WTC11 (cell line): ENCODE results near the gene ZDHHC22. TPM values are rescaled to one million over a fixed set of nuclear protein-coding genes. Genes with fewer than 3 reads are reported as not detected.

Source experiments
- ATAC-seq: fragments of 200-7000 bp; cut with Tn5 transposase; 2 replicates; pipeline ENCODE4 v1.10.0; 2021; ENCODE audit warnings: mild to moderate bottlenecking, moderate library complexity
- CTCF ChIA-PET: fragments of 300-600 bp; sonication (Branson Sonifier 250); formaldehyde crosslinking; loops from one replicate; lab custom pipeline; 2021; ENCODE audit warnings: antibody characterized with exemption; lab: Charles Lee
- POLR2A ChIA-PET: fragments of 350-600 bp; sonication (Branson Sonifier 250); formaldehyde crosslinking; loops from one replicate; lab custom pipeline; 2021; ENCODE audit warnings: antibody characterized with exemption; lab: Charles Lee
- DNase-seq: peaks from one replicate; pipeline ENCODE4 v3.0.0; 2021; ENCODE audit warnings: low spot score
- H3K27ac Mint-ChIP-seq: 2 replicates; pipeline ENCODE4 v1.8.0; 2021; ENCODE audit warnings: mixed read lengths
- H3K27me3 Mint-ChIP-seq: 2 replicates; pipeline ENCODE4 v1.8.0; 2021; ENCODE audit warnings: low read depth, mild to moderate bottlenecking, moderate library complexity, mixed read lengths
- H3K36me3 Mint-ChIP-seq: 2 replicates; pipeline ENCODE4 v1.8.0; 2021; ENCODE audit warnings: mixed read lengths
- H3K4me1 Mint-ChIP-seq: 2 replicates; pipeline ENCODE4 v1.8.0; 2022; ENCODE audit warnings: mixed read lengths
- H3K4me3 Mint-ChIP-seq: 2 replicates; pipeline ENCODE4 v1.8.0; 2021; ENCODE audit warnings: mild to moderate bottlenecking, moderate library complexity, mixed read lengths
- H3K9me3 Mint-ChIP-seq: 2 replicates; pipeline ENCODE4 v1.8.0; 2021; ENCODE audit warnings: mixed read lengths
- CBFB ChIP-seq: sonication (generic); formaldehyde crosslinking; IDR thresholded peaks from 2 replicates; pipeline ENCODE4 v1.8.1; 2022; ENCODE audit warnings: mild to moderate bottlenecking, low read depth, missing genetic modification reagents
- CREM ChIP-seq: sonication (generic); formaldehyde crosslinking; IDR thresholded peaks from 2 replicates; pipeline ENCODE4 v1.8.1; 2022; ENCODE audit warnings: mild to moderate bottlenecking, missing genetic modification reagents, moderate library complexity
- ELF4 ChIP-seq: sonication (generic); formaldehyde crosslinking; IDR thresholded peaks from 2 replicates; pipeline ENCODE4 v1.8.1; 2022; ENCODE audit warnings: low read depth, mild to moderate bottlenecking, moderate library complexity, missing genetic modification reagents
- FOXJ3 ChIP-seq: sonication (generic); formaldehyde crosslinking; IDR thresholded peaks from 2 replicates; pipeline ENCODE4 v1.9.0; 2021; ENCODE audit warnings: missing genetic modification reagents, mild to moderate bottlenecking, borderline replicate concordance
- FOXK1 ChIP-seq: sonication (generic); formaldehyde crosslinking; IDR thresholded peaks from 2 replicates; pipeline ENCODE4 v1.8.0; 2022; ENCODE audit warnings: mild to moderate bottlenecking, moderate library complexity, missing genetic modification reagents
- GRHL2 ChIP-seq: fragments of 250-450 bp; sonication (Bioruptor Pico); IDR thresholded peaks from 2 replicates; pipeline ENCODE4 v1.8.0; 2022; ENCODE audit warnings: mild to moderate bottlenecking, moderate library complexity; ENCODE audit not compliant: insufficient replicate concordance, severe bottlenecking
- HMGA2 ChIP-seq: fragments of 250-450 bp; sonication (Bioruptor Pico); IDR thresholded peaks from 2 replicates; pipeline ENCODE4 v1.4.0; 2021; ENCODE audit warnings: mild to moderate bottlenecking, moderate library complexity
- MYBL2 ChIP-seq: sonication (generic); formaldehyde crosslinking; IDR thresholded peaks from 2 replicates; pipeline ENCODE4 v1.8.1; 2023; ENCODE audit warnings: mild to moderate bottlenecking, moderate library complexity, missing genetic modification reagents
- NR1H2 ChIP-seq: sonication (generic); formaldehyde crosslinking; IDR thresholded peaks from 2 replicates; pipeline ENCODE4 v1.9.0; 2021; ENCODE audit warnings: mild to moderate bottlenecking, moderate library complexity, missing genetic modification reagents
- SOX15 ChIP-seq: fragments of 250-450 bp; sonication (Bioruptor Pico); IDR thresholded peaks from 2 replicates; pipeline ENCODE4 v1.9.0; 2021; ENCODE audit warnings: mild to moderate bottlenecking
- SP1 ChIP-seq: sonication (generic); formaldehyde crosslinking; conservative IDR thresholded peaks from 2 replicates; pipeline ENCODE4 v1.8.1; 2022; ENCODE audit warnings: missing genetic modification reagents
- ZNF232 ChIP-seq: sonication (generic); formaldehyde crosslinking; IDR thresholded peaks from 2 replicates; pipeline ENCODE4 v1.8.0; 2022; ENCODE audit warnings: mild to moderate bottlenecking, missing genetic modification reagents
- ZNF396 ChIP-seq: fragments of 250-450 bp; sonication (Bioruptor Pico); IDR thresholded peaks from 2 replicates; pipeline ENCODE4 v1.8.0; 2021; ENCODE audit warnings: mild to moderate bottlenecking, moderate library complexity, borderline replicate concordance
- ZNF416 ChIP-seq: fragments of 250-450 bp; sonication (Bioruptor Pico); IDR thresholded peaks from 2 replicates; pipeline ENCODE4 v1.9.0; 2021; ENCODE audit warnings: mild to moderate bottlenecking, inconsistent platforms
- ZNF423 ChIP-seq: fragments of 250-450 bp; sonication (Bioruptor Pico); IDR thresholded peaks from 2 replicates; pipeline ENCODE4 v2.1.2; 2022; ENCODE audit warnings: mild to moderate bottlenecking, moderate library complexity
- total RNA-seq: library from RNA; stranded (reverse); gene quantifications from 3 replicates; pipeline ENCODE4 v1.2.3, GENCODE V29; 2021
- TF ChIP-seq, protein P1 (sequence below): sonication (generic); formaldehyde crosslinking; IDR thresholded peaks from 2 replicates; pipeline ENCODE4 v1.8.0; 2022; ENCODE audit warnings: missing genetic modification reagents
- TF ChIP-seq, protein P2 (sequence below): sonication (generic); formaldehyde crosslinking; IDR thresholded peaks from 2 replicates; pipeline ENCODE4 v1.8.1; 2023; ENCODE audit warnings: mild to moderate bottlenecking, missing genetic modification reagents, moderate library complexity
- TF ChIP-seq, protein P3 (sequence below): sonication (generic); formaldehyde crosslinking; IDR thresholded peaks from 2 replicates; pipeline ENCODE4 v1.8.1; 2023; ENCODE audit warnings: mild to moderate bottlenecking, moderate library complexity, missing genetic modification reagents
- TF ChIP-seq, protein P4 (sequence below): sonication (generic); formaldehyde crosslinking; IDR thresholded peaks from 2 replicates; pipeline ENCODE4 v1.8.1; 2022; ENCODE audit warnings: mild to moderate bottlenecking, moderate library complexity, missing genetic modification reagents
- TF ChIP-seq, protein P5 (sequence below): fragments of 250-450 bp; sonication (Bioruptor Pico); IDR thresholded peaks from 2 replicates; pipeline ENCODE4 v1.9.0; 2021; ENCODE audit warnings: mild to moderate bottlenecking, borderline replicate concordance

The ZDHHC22 gene
- total RNA-seq, 1 experiment from 2014 or later = 47.7 TPM

DNA sequence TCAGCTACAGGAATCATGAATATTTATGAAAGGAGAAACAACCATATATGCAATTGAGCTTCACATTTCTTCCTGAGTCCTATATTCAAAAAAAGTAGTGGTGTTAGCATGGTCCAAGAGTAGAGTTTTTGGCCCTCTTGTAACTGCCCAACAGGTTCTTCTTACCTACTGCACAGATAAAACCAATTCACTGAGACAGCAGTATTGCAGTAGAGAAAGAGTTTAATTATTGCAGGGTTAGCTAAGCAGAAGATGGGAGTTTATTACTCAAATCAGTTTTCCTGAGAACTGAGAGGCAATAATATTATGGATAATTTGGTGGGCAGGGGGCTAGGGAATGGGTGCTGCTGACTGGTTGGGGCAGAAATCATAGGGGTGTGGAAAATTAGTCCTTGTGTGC lies 50.1 kb downstream of the ZDHHC22 start:
- ChIA-PET POLR2A (interaction anchor here (0.6 to 1.2 kb wide), 2 partner anchors 214 to 216 kb away, joined by 3 read pairs; no protein-coding TSS in a partner anchor), CTCF (interaction anchor here (0.5 to 1.1 kb wide), 3 partner anchors 17 to 216 kb away, joined by 3 to 5 read pairs (median 5); no protein-coding TSS in a partner anchor)
- Mint-ChIP-seq H3K9me3 (peaks cover 20% of the 10 kb centered on the region), H3K36me3 (peaks cover 17% of the 10 kb centered on the region), H3K4me3 (no peak overlapping the region), H3K4me1 (peaks cover 41% of the 10 kb centered on the region), H3K27ac (no peak overlapping the region), H3K27me3 (no peaks in the 10 kb centered on the region; the same call in 1 of the 2 replicates)
- TF ChIP-seq GRHL2 (CRISPR knock-in tag) = no peak
- TF ChIP-seq NR1H2 (CRISPR knock-in tag) = no peak
- TF ChIP-seq MYBL2 (CRISPR knock-in tag) = no peak
- TF ChIP-seq, protein P1, sequence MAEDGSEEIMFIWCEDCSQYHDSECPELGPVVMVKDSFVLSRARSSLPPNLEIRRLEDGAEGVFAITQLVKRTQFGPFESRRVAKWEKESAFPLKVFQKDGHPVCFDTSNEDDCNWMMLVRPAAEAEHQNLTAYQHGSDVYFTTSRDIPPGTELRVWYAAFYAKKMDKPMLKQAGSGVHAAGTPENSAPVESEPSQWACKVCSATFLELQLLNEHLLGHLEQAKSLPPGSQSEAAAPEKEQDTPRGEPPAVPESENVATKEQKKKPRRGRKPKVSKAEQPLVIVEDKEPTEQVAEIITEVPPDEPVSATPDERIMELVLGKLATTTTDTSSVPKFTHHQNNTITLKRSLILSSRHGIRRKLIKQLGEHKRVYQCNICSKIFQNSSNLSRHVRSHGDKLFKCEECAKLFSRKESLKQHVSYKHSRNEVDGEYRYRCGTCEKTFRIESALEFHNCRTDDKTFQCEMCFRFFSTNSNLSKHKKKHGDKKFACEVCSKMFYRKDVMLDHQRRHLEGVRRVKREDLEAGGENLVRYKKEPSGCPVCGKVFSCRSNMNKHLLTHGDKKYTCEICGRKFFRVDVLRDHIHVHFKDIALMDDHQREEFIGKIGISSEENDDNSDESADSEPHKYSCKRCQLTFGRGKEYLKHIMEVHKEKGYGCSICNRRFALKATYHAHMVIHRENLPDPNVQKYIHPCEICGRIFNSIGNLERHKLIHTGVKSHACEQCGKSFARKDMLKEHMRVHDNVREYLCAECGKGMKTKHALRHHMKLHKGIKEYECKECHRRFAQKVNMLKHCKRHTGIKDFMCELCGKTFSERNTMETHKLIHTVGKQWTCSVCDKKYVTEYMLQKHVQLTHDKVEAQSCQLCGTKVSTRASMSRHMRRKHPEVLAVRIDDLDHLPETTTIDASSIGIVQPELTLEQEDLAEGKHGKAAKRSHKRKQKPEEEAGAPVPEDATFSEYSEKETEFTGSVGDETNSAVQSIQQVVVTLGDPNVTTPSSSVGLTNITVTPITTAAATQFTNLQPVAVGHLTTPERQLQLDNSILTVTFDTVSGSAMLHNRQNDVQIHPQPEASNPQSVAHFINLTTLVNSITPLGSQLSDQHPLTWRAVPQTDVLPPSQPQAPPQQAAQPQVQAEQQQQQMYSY (CRISPR knock-in tag) = no peak
- no peak for TF ChIP-seq FOXK1
- TF ChIP-seq CBFB (CRISPR knock-in tag) = no peak
- TF ChIP-seq CREM (CRISPR knock-in tag) = no peak
- TF ChIP-seq, protein P2, sequence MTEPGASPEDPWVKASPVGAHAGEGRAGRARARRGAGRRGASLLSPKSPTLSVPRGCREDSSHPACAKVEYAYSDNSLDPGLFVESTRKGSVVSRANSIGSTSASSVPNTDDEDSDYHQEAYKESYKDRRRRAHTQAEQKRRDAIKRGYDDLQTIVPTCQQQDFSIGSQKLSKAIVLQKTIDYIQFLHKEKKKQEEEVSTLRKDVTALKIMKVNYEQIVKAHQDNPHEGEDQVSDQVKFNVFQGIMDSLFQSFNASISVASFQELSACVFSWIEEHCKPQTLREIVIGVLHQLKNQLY (CRISPR knock-in tag) = no peak
- TF ChIP-seq SOX15 = no peak
- TF ChIP-seq ZNF232 (CRISPR knock-in tag) = no peak
- no peak for TF ChIP-seq ZNF416 (CRISPR knock-in tag)
- TF ChIP-seq, protein P3, sequence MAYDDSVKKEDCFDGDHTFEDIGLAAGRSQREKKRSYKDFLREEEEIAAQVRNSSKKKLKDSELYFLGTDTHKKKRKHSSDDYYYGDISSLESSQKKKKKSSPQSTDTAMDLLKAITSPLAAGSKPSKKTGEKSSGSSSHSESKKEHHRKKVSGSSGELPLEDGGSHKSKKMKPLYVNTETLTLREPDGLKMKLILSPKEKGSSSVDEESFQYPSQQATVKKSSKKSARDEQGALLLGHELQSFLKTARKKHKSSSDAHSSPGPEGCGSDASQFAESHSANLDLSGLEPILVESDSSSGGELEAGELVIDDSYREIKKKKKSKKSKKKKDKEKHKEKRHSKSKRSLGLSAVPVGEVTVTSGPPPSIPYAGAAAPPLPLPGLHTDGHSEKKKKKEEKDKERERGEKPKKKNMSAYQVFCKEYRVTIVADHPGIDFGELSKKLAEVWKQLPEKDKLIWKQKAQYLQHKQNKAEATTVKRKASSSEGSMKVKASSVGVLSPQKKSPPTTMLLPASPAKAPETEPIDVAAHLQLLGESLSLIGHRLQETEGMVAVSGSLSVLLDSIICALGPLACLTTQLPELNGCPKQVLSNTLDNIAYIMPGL (CRISPR knock-in tag) = no peak
- TF ChIP-seq, protein P4, sequence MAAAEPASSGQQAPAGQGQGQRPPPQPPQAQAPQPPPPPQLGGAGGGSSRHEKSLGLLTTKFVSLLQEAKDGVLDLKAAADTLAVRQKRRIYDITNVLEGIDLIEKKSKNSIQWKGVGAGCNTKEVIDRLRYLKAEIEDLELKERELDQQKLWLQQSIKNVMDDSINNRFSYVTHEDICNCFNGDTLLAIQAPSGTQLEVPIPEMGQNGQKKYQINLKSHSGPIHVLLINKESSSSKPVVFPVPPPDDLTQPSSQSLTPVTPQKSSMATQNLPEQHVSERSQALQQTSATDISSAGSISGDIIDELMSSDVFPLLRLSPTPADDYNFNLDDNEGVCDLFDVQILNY = no peak
- no peak for TF ChIP-seq ZNF423
- TF ChIP-seq ELF4 (CRISPR knock-in tag) = no peak
- no peak for TF ChIP-seq ZNF396
- no peak for TF ChIP-seq FOXJ3 (CRISPR knock-in tag)
- TF ChIP-seq HMGA2 (CRISPR knock-in tag) = no peak
- no peak for TF ChIP-seq SP1
- TF ChIP-seq, protein P5, sequence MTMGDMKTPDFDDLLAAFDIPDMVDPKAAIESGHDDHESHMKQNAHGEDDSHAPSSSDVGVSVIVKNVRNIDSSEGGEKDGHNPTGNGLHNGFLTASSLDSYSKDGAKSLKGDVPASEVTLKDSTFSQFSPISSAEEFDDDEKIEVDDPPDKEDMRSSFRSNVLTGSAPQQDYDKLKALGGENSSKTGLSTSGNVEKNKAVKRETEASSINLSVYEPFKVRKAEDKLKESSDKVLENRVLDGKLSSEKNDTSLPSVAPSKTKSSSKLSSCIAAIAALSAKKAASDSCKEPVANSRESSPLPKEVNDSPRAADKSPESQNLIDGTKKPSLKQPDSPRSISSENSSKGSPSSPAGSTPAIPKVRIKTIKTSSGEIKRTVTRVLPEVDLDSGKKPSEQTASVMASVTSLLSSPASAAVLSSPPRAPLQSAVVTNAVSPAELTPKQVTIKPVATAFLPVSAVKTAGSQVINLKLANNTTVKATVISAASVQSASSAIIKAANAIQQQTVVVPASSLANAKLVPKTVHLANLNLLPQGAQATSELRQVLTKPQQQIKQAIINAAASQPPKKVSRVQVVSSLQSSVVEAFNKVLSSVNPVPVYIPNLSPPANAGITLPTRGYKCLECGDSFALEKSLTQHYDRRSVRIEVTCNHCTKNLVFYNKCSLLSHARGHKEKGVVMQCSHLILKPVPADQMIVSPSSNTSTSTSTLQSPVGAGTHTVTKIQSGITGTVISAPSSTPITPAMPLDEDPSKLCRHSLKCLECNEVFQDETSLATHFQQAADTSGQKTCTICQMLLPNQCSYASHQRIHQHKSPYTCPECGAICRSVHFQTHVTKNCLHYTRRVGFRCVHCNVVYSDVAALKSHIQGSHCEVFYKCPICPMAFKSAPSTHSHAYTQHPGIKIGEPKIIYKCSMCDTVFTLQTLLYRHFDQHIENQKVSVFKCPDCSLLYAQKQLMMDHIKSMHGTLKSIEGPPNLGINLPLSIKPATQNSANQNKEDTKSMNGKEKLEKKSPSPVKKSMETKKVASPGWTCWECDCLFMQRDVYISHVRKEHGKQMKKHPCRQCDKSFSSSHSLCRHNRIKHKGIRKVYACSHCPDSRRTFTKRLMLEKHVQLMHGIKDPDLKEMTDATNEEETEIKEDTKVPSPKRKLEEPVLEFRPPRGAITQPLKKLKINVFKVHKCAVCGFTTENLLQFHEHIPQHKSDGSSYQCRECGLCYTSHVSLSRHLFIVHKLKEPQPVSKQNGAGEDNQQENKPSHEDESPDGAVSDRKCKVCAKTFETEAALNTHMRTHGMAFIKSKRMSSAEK (CRISPR knock-in tag) = no peak
- ATAC-seq (no peak), DNase-seq (no peak)
